ENCODE results near the gene PEMT.
A peak's percentile ranks its signal among the peaks of the same experiment; 100 is the strongest.

PEMT gene

DNA sequence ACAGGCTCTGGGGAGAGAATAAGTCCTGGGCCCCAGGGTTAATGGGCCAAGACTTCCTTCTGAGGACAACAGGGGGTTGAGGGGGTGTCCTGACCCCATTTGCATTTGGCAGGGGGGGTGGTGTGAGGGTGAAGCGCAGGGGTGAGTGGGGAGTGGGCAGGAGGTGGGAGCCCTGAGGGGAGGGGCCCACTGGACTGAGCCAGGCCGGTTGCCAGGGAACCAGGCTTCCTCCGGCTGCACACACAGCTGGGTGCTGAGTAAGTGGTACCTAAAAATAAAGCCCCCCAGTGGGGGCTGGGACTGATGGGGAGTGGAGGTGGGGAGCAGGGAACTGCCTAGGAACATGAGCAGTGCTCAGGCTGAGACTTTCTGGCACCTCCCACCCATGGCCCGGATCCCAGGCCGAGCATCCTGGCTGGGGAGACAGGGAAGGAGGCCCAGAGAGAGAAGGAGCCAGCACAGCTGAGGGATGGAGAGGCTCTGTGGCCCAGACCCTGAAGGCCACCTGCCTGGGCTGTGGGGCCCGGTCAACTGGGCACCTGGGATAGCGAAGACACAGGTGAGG lies 87.9 kb downstream of the PEMT start:
- no peak for DNase-seq (ENCODE audit: low read depth)

GRCh38 chr17:17502741-17503565 lies 88.6 kb downstream of the PEMT start:
- no peak for DNase-seq (ENCODE audit: low read depth)

GRCh38 chr17:17500999-17501605 lies 90.4 kb downstream of the PEMT start:
- no peak for DNase-seq (ENCODE audit: low read depth)

- no peak for DNase-seq (ENCODE audit: low read depth)
Observed at GRCh38 chr17:17499402-17500145, 91.9 kb downstream of the PEMT start.

DNA sequence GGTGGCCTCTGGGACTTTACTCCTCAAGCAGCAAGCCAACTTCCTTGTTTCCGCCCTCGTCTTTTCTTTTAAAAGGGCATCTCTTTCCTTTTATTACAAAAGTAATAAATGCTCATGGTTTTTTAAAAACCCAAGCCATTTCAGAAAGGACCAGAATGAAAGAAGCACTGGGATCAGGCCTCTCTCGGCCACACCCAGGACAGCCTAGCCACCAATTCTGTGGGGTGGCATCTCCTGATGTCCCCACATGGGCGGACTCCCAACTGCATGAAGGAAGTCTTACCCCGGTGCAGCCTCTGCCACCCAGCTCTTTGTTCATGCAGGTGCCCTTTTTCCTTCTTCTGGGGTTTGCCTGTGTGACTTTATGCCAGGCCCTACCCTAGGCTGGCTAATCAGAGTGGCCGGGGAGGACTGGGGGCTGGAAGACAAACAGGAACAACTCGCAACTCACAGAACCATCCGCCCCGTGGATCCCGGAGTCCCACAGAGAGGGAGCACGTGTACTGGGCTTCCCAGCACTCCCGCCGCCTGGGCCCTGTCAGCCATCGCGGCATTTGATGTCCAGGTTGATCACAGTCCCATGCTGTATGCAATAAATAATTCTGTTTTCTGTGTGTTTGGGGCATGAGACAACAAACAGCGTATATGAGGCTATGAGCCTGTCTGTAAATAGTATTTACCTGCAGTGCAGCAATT lies 92.8 kb downstream of the PEMT start:
- no peak for DNase-seq (ENCODE audit: low read depth)

- DNase-seq (ENCODE audit: low read depth) = no peak
Observed at GRCh38 chr17:17497845-17498520, 93.5 kb downstream of the PEMT start.

DNA sequence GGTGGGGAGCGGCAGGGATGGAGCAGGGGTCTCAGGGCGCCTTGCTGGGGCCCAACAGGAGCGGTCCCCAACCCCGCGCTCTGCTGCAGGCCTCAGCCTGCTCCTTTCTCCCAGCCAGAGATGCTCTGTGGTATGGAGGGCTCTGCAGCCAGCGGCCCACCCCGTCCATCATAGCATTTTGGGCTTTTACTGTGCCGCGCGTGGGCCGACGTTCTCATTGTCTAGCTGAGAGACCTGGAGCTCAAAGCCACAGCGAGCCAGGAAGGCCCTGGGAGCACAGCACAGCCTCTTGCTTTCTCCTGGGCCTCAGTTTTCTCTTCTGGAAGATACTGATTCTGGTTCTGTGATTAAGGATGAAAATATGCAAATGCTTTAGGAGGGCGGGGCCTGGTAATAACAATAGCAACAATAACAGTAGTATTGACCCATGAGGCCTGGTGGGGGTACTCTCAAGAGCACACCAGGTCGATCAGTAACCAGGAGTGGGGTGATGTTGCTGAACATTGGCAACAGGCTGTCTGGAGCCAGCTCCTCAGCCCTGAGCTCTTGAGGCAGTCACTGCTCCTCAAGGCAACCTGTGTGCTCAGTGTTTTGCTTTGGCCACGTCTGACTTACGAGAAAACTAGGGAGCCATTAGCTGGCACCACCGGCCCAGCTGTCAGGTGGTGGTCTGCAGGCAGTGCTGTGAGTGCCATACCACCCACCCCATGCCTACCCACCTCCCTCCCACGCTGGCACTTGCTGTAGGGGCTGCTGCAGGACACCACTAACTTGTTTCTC lies 94.3 kb downstream of the PEMT start:
- DNase-seq (ENCODE audit: low read depth) = no peak

DNA sequence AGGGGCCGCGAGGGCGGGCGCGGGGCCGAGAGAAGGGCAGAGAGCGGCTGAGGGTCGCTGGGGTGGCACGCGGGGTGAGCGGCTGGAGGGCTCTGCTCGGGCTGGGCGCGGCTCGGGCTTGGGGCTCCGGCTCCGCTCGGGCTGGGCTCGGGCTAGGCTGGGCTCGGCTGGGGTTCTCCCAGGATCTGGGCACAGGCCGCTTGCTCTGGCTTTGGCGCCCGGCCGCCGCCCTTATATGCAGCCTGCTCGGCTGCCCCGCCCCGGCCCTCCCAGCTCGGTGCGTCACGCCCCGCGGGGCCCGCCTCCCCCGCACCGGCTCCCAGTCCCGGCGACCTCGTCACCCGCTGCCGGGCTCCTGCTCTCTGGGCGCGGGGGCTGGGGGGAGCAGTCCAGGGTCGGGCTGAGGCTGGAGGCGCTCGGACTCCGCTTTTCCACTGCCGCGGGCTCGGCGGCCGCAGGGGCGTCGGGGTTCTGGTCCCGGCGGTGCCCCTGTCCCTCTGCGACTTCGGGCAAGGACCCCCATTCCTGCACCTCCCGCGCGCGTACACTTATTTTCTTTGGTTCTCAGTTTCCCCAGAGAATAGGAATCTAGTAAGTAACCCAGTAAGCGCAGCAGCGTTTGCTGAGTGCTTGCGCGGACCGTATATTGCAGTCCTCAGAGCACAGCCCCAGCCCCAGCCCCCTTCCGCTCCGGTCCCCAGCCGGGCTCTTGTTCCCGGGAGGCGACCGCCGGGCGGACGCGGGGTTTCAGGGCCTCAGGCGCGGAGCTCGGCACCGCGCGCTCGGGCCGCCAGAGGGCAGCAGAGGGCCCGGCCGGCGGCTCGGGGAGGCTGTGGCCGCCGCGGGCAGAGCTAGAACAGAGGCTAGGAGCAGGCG lies 95.1 kb downstream of the PEMT start, which contains the start of gene RASD1:
TSS of gene RASD1 (minus strand) at position 207 of the 876 bp plus-strand sequence. CDS start 214 bp downstream, outside the sequence.
- peak; percentile 72 for DNase-seq (ENCODE audit: low read depth)

GRCh38 chr17:17495536-17496188 lies 95.8 kb downstream of the PEMT start:
- DNase-seq (ENCODE audit: low read depth) = no peak

GRCh38 chr17:17494870-17495535 lies 96.5 kb downstream of the PEMT start:
- DNase-seq (ENCODE audit: low read depth) = no peak

- DNase-seq (ENCODE audit: low read depth) = no peak
Observed at GRCh38 chr17:17494499-17494869, 97.0 kb downstream of the PEMT start.

DNA sequence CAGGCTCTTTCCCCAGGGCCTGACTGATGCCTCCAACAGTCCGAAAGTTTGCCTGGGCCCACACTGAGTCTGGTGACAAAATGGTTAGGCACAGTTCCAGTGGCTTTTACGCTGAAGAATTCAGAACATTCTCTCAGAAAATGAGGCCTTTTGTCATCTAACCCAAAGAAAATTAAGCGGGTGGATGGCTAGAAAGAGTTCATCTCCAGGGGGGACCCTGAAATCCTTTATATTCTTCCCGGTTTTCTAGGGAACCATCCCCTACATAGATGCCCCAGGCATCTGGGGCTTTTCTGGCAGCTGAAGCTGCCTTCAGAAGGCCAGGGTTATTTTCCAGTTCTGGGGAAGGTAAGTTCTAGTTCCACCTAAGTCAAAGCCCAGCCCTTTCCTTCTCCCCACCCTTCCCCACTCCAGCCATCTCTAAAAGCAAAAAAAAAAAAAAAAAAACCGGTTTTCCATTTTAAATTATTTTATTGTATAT lies 97.5 kb downstream of the PEMT start:
- DNase-seq (ENCODE audit: low read depth) = no peak

GRCh38 chr17:17493249-17493985 lies 98.1 kb downstream of the PEMT start:
- DNase-seq (ENCODE audit: low read depth) = no peak

DNA sequence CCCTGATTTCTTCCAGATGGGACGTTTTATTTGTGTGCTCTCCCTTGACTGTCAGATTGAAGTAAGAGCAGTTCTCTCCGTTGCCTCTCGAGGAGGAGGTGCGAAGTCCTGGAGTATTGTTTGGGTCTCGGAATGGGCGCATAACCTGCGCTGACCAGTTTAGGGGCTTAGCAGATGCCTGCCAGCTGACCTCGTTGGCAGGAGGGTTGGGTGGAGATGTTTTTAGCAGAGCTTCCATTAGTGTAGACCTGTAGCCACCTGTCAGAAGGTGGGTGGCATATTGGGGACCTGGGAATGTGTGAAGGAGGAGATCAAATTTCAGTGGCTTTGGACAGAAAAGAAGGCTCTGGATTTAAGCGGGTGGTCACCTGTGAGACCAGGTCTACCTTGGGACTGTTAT lies 98.9 kb downstream of the PEMT start:
- no peak for DNase-seq (ENCODE audit: low read depth)

GRCh38 chr17:17492085-17492484 lies 99.4 kb downstream of the PEMT start:
- DNase-seq (ENCODE audit: low read depth) = no peak

GRCh38 chr17:17491546-17491988 lies 99.9 kb downstream of the PEMT start:
- no peak for DNase-seq (ENCODE audit: low read depth)

DNA sequence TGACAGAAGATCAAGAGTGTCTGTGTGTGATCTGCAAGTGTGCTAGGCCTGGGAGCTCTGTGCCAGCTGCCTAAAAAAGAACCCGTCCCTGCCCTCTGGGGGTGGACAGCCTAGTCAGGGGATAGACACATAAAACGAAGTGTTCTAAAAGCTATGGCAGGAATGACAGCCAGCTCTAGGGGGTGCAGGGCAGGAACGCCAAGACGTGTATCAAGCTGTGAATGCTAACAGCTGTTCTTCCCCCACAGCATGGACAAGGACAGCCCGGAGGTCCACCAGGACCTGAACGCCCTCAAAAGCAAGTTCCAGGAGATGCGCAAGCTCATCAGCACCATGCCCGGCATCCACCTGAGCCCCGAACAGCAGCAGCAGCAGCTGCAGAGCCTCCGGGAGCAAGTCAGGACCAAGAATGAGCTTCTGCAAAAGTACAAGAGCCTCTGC lies 100.5 kb downstream of the PEMT start:
- DNase-seq (ENCODE audit: low read depth) = no peak
